Activated naive CD8-positive, alpha-beta T cell (primary cell): ENCODE results near the gene DNAL1.

Experiments used
- H3K27ac Mint-ChIP-seq: one replicate; pipeline ENCODE4 v1.8.0; 2021; ENCODE audit warnings: mixed read lengths
- H3K27me3 Mint-ChIP-seq: one replicate; pipeline ENCODE4 v1.8.0; 2021; ENCODE audit warnings: mixed read lengths
- H3K36me3 Mint-ChIP-seq: one replicate; pipeline ENCODE4 v1.8.0; 2021; ENCODE audit warnings: mixed read lengths
- H3K4me1 Mint-ChIP-seq: one replicate; pipeline ENCODE4 v1.8.0; 2021; ENCODE audit warnings: low read depth, mixed read lengths
- H3K4me3 Mint-ChIP-seq: one replicate; pipeline ENCODE4 v1.8.0; 2021; ENCODE audit warnings: mild to moderate bottlenecking, mixed read lengths
- H3K9me3 Mint-ChIP-seq: one replicate; pipeline ENCODE4 v1.8.0; 2021; ENCODE audit warnings: low read depth, mixed read lengths

DNAL1 gene, protein sequence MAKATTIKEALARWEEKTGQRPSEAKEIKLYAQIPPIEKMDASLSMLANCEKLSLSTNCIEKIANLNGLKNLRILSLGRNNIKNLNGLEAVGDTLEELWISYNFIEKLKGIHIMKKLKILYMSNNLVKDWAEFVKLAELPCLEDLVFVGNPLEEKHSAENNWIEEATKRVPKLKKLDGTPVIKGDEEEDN

DNA sequence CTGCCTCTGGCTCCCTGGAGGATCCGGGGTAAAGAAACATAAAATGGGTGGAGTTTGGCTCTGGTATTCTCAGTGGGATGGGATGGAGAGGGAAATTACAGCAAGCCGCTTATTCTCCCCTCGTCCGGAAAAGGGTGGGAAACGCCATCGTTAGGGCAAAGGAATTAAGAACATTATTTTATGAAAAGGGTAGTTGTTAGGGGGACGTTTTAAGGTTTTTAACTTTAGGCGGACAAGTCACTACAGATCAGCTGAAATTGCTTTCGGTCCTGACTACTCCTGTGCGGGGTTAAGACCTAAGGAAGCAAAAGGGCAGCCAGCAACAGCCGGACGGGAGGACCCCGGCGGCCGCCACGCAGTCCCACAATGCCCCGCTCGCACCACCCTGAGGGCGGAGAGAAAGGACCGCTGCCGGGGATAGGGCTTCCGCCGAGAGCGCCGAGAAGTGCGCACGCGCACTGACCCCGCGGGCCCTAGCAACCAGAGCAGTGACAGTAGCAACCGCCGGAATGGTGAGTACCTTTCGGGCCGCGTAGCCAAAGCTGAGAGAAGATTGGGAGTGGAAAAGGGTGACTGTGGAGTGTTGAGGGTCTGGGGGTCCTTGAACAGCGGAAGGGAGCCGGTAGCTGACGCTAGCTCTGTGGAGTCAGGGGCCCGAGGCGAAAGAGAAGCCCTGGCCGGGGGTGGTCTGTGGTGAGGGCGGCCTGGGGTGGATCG is at the start of gene DNAL1:
Gene DNAL1, plus strand, starts transcription at position 456 of the 717 bp plus-strand sequence. Its CDS starts 54 bp downstream, at position 510.
- Mint-ChIP-seq H3K27ac (peak within 1 kb of the TSS; percentile 91), H3K4me3 (peak within 1 kb of the TSS; percentile 99)

DNA sequence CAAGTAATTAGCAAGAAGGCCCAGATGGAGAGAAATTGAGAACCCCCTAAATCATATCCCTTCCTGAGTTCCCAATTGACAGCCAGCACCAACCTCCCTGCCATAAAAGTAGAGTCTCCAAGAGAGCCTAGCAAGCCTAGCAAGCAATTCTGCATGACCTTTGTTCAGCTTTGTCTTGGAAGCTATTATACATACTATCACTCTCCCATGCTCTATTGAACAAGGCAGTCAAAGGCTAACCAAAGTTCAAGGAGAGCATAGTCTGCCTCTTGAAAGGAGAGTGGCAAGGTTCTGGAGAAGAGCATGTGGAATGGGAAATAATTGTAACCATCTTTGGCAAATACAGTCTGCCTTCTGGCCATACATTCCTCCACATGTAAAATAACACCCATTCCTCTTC is 45.3 kb upstream of the DNAL1 start:
- peaks cover 2% of the 10 kb centered on the region for H3K36me3 Mint-ChIP-seq
- H3K27ac Mint-ChIP-seq, result no peak overlapping the region
- H3K4me1 Mint-ChIP-seq, result no peaks in the 10 kb centered on the region
- no peaks in the 10 kb centered on the region for H3K9me3 Mint-ChIP-seq
- H3K27me3 Mint-ChIP-seq, result no peaks in the 10 kb centered on the region
- no peak overlapping the region for H3K4me3 Mint-ChIP-seq

More for the DNA sequence above, at the start of gene DNAL1:
- Mint-ChIP-seq H3K9me3 (no peaks in the 10 kb centered on the region), H3K4me1 (peaks cover 18% of the 10 kb centered on the region), H3K36me3 (no peaks in the 10 kb centered on the region), H3K27me3 (no peaks in the 10 kb centered on the region)

DNA sequence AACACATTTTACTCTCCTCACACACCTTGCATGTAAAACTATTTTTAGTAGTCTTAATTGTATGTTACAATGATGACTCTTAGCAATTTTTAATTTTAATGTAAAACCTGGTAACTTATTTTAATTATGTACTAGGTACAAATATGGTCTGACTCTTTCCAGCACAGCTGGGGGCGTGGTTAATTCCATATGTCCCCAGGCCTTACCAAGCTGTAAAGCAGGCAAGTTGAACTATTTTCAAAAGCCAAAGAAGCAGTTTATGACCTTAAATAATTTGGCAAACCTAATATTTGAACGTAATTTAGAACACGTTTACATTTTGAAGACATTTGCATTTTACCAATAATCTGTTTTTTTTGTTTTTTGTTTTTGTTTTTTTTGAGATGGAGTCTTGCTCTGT is 41.8 kb upstream of the DNAL1 start:
- Mint-ChIP-seq H3K4me3 (no peak overlapping the region), H3K27me3 (no peaks in the 10 kb centered on the region), H3K36me3 (no peaks in the 10 kb centered on the region), H3K9me3 (no peaks in the 10 kb centered on the region), H3K4me1 (no peaks in the 10 kb centered on the region), H3K27ac (no peak overlapping the region)

DNA sequence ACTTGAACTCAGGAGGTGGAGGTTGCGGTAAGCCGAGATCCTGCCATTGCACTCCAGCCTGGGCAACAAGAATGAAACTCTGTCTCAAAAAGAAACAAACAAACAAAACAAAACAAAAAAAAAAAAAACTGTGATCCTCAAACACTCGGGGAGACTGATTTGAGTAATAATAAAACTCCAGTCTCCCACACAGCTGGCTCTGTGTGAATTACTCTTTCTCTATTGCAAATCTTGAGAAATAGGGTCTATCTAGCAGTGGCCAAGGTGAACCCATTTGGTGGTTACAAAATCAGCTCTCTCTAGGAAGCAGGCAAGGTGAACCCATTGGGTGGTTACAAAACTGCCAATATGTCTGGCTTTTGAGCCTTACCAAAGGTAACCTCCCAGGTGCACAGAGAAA is 38.5 kb upstream of the DNAL1 start:
- Mint-ChIP-seq H3K36me3 (no peaks in the 10 kb centered on the region), H3K9me3 (no peaks in the 10 kb centered on the region), H3K27me3 (no peaks in the 10 kb centered on the region), H3K4me3 (no peak overlapping the region), H3K4me1 (no peaks in the 10 kb centered on the region), H3K27ac (no peak overlapping the region)

DNA sequence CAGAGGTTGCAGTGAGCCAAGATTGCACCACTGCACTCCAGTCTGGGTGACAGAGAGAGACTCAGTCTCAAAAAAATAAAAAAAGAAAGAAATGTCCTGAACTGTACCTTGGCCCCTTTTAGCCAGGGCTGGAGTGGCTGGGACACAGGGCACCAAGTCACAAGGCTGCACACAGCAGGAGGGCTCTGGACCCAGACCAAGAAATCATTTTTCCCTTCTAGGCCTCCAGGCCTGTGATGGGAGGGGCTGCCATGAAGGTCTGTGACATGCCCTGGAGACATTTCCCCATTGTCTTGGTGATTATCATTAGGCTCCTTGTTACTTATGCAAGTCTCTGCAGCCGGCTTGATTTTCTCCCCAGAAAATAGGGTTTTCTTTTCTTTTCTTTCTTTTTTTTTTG is 37.5 kb upstream of the DNAL1 start:
- H3K4me1 Mint-ChIP-seq, result peaks cover 1% of the 10 kb centered on the region
- H3K27ac Mint-ChIP-seq, result no peak overlapping the region
- H3K27me3 Mint-ChIP-seq, result no peaks in the 10 kb centered on the region
- no peaks in the 10 kb centered on the region for H3K9me3 Mint-ChIP-seq
- H3K36me3 Mint-ChIP-seq, result no peaks in the 10 kb centered on the region
- no peak overlapping the region for H3K4me3 Mint-ChIP-seq

DNA sequence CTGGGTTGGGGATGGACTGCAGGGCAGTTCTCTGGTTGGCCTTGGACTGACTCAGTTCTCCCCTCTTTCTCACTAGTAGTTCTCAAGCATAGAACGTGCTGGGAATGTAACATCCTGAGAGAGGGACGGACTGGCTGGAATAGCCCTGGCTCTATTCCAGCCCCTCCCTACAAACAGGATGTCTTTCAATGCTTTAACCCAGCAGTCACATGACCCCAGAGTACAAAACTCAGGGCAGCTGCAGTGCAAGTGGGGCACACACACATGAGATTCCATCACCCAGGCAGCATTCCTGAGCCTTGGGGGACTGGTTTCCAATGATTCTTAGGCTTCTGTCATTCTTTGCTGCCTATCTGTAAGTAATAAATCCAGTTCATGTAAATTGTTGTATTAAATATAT is 34.1 kb upstream of the DNAL1 start:
- no peaks in the 10 kb centered on the region for H3K36me3 Mint-ChIP-seq
- no peaks in the 10 kb centered on the region for H3K27me3 Mint-ChIP-seq
- no peaks in the 10 kb centered on the region for H3K9me3 Mint-ChIP-seq
- H3K4me3 Mint-ChIP-seq, result no peak overlapping the region
- H3K27ac Mint-ChIP-seq, result no peak overlapping the region
- H3K4me1 Mint-ChIP-seq, result peaks cover 4% of the 10 kb centered on the region

DNA sequence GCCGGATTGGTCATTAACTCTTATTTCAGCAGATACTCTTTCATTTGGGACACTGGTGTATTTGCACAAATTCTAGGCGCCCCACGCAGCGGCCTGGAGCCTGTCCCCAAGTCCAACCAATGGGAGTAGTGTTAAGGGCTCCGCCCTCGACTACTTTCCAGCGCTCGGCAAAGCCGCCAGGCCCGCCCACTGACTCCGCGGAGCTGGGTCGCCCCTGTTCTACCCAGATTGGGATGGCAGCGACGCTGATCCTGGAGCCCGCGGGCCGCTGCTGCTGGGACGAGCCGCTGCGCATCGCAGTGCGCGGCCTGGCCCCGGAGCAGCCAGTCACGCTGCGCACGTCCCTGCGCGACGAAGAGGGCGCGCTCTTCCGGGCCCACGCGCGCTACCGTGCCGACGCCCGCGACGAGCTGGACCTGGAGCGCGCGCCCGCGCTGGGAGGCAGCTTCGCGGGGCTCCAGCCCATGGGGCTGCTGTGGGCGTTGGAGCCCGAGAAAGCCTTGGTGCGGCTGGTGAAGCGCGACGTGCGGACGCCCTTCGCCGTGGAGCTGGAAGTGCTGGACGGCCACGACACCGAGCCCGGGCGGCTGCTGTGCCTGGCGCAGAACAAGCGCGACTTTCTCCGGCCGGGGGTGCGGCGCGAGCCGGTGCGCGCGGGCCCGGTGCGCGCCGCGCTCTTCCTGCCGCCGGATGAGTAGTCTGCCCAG is 32.3 kb upstream of the DNAL1 start, which contains the start of gene ACOT6:
Gene ACOT6, plus strand, starts transcription at position 179 of the 707 bp plus-strand sequence. Its CDS starts 55 bp downstream, at position 234.
- Mint-ChIP-seq H3K9me3 (no peaks in the 10 kb centered on the region), H3K36me3 (no peaks in the 10 kb centered on the region), H3K4me1 (peaks cover 4% of the 10 kb centered on the region), H3K27me3 (no peaks in the 10 kb centered on the region), H3K27ac (no peak within 1 kb of the TSS), H3K4me3 (peak within 1 kb of the TSS; percentile 84)

DNA sequence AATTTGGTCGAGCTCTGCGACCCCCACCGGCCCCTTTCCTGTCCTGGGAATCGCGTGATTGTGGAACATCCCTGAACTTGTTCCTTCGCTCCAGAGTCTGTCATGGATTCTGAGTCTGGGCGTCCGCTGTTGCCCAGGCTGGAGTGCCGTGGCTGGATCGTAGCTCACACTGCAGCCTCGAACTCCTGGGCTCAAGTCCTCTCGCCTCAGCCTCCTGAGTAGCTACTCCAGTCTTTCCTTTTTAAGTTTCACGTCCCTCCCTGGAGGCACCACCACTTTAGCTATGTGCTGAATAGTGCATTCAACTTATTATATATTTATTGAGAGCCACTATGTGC is 31.8 kb upstream of the DNAL1 start:
- Mint-ChIP-seq H3K9me3 (no peaks in the 10 kb centered on the region), H3K4me1 (peaks cover 4% of the 10 kb centered on the region), H3K36me3 (no peaks in the 10 kb centered on the region), H3K4me3 (peak overlapping the region; percentile 84), H3K27ac (no peak overlapping the region), H3K27me3 (no peaks in the 10 kb centered on the region)

DNA sequence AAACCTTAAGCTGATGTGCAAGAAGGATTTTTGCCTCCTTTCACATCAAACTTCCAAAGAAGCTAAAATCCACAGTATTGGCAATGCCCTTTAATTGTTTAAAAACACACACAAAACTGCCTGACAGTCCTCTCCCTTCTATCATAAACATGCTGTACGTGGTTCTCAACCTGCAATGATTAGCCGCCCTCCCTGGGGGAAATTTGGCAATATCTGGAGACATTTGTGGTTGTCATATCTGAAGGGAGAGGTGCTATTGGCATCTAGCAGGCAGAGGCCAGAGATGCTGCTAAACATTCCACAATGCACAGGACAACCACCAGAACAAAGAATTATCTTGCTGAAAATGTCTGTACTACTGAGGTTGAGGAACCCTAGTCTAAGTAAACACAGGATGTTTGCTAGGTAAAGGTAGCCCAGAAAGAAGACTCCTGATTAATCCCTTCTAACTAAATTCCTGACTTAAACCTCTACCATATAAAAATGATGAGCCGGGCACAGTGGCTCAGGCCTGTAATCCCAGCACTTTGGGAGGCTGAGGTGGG is 31.3 kb upstream of the DNAL1 start:
- Mint-ChIP-seq H3K27ac (no peak overlapping the region), H3K36me3 (no peaks in the 10 kb centered on the region), H3K27me3 (no peaks in the 10 kb centered on the region), H3K9me3 (no peaks in the 10 kb centered on the region), H3K4me1 (peaks cover 4% of the 10 kb centered on the region), H3K4me3 (peak overlapping the region; percentile 84)

DNA sequence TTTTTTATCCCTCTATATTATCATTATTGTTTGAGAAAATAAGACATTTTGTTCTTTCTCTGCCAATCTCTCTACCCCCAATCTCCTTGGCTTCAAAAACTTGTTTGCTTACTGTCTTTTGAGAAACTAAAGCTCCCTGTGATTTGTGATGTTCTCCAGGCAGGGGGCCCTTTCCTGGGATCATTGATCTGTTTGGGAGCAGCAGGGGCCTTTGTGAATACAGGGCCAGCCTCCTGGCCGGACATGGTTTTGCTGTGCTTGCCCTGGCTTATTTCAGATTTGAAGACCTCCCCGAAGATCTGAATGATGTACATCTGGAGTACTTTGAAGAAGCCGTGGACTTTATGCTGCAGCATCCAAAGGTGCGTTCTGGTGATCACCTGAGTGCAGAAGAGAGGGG is 28.0 kb upstream of the DNAL1 start:
- Mint-ChIP-seq H3K27me3 (no peaks in the 10 kb centered on the region), H3K27ac (no peak overlapping the region), H3K36me3 (no peaks in the 10 kb centered on the region), H3K9me3 (no peaks in the 10 kb centered on the region), H3K4me3 (no peak overlapping the region), H3K4me1 (peaks cover 4% of the 10 kb centered on the region)

DNA sequence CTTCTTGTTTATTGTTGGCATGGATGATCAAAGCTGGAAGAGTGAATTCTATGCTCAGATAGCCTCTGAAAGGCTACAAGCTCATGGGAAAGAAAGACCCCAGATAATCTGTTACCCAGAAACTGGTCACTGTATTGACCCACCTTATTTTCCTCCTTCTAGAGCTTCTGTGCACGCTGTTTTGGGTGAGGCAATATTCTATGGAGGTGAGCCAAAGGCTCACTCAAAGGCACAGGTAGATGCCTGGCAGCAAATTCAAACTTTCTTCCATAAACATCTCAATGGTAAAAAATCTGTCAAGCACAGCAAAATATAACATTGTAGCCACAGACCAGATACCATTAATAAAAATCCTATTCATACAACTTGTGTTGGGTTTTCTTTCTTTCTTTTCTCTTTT is 25.3 kb upstream of the DNAL1 start:
- H3K9me3 Mint-ChIP-seq, result no peaks in the 10 kb centered on the region
- no peaks in the 10 kb centered on the region for H3K36me3 Mint-ChIP-seq

DNA sequence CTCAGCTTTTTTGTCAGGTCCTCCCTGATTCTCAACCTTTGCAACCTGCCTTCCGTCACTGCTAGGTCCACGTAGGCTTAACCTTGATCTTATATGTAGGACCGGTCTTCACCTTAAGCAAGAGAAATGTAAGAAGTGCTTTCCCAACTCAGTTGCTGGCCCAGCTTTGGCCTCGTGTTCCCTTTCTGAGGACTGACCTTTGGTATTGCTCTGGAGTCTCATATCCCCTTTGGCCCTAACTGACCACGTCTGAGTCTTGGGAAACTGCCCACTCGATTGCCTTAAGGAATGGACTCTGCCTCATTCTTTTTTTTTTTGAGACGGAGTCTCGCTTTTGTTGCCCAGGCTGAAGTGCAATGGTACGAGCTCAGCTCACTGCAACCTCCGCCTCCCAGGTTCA is 24.5 kb upstream of the DNAL1 start:
- Mint-ChIP-seq H3K27ac (no peak overlapping the region), H3K36me3 (no peaks in the 10 kb centered on the region), H3K27me3 (no peaks in the 10 kb centered on the region), H3K4me3 (no peak overlapping the region), H3K9me3 (no peaks in the 10 kb centered on the region), H3K4me1 (no peaks in the 10 kb centered on the region)

More for the DNA sequence above, 25.3 kb upstream of the DNAL1 start:
- Mint-ChIP-seq H3K27ac (no peak overlapping the region), H3K4me3 (no peak overlapping the region), H3K27me3 (no peaks in the 10 kb centered on the region), H3K4me1 (no peaks in the 10 kb centered on the region)

DNA sequence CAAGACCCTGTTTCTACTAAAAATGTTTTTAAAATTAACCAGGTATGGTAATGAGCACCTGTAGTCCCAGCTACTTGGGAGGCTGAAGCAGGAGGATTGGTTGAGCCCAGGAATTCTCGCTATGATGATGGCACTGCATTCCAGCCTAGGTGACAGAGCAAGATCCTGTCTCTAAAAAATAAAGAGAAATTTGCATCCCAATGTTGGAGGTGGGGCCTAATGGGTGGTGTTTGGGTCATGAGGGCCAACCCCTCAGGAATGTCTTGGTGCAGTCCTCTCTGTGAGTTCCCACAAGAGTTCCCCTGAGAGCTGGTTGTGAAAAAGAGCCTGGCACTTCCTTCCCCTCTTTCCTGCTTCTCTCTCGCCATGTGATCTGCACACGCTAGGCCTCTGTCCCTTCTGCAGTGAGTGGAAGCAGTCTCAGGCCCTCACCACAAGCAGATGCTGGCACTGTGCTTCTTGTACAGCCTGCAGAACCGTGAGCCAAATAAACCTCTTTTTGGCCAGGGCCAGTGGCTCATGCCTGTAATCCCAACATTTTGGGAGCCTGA is 21.2 kb upstream of the DNAL1 start:
- Mint-ChIP-seq H3K27ac (no peak overlapping the region), H3K36me3 (no peaks in the 10 kb centered on the region), H3K4me3 (no peak overlapping the region), H3K9me3 (no peaks in the 10 kb centered on the region), H3K4me1 (no peaks in the 10 kb centered on the region), H3K27me3 (no peaks in the 10 kb centered on the region)

DNA sequence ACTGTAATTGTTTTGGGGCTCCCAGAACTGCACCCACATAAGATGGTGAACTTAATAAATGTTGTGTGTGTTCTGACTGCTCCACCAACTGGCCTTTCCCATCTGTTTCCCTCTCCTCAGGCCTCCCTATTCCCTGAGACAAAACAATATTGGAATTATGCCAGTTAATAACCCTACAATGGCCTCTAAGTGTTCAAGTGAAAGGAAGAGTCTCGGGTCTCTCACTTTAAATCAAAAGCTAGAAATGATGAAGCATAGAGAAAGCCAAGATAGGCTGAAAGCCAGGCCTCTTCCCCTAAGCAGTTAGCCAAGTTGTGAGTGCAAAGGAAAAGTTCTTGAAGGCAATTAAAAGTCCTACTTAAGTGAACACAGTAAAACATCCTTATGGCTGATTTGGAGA is 19.1 kb upstream of the DNAL1 start:
- no peak overlapping the region for H3K4me3 Mint-ChIP-seq
- H3K27me3 Mint-ChIP-seq, result no peaks in the 10 kb centered on the region
- H3K27ac Mint-ChIP-seq, result no peak overlapping the region

DNA sequence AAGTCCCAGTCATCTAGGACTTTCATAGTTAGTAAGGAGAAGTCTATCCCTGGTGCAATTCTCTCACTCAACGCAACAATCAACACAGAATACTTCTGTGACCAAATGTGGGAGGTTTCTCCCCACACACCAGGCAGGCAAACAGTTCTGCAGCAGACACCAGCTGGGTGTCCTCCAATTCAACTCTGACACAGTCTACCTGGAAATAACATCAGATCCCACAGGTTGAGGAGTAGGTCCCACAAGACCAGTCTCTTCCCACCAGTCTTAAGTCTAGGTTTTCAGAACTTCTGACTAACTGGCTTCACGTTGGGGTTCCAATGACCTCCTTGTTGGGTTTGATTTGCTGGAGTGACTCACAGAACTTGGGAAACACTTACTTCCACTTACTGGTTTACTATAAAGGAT is 17.6 kb upstream of the DNAL1 start:
- Mint-ChIP-seq H3K4me1 (no peaks in the 10 kb centered on the region), H3K4me3 (no peak overlapping the region), H3K9me3 (no peaks in the 10 kb centered on the region), H3K36me3 (no peaks in the 10 kb centered on the region), H3K27me3 (no peaks in the 10 kb centered on the region), H3K27ac (no peak overlapping the region)

More for the DNA sequence above, 19.1 kb upstream of the DNAL1 start:
- no peaks in the 10 kb centered on the region for H3K4me1 Mint-ChIP-seq
- no peaks in the 10 kb centered on the region for H3K9me3 Mint-ChIP-seq
- no peaks in the 10 kb centered on the region for H3K36me3 Mint-ChIP-seq
